H1 (cell line): Measurements from ENCODE around the gene SLC22A14. TPM values are rescaled to one million over a fixed set of nuclear protein-coding genes. Genes with fewer than 3 reads are reported as not detected.

ENCODE experiments used
- CTCF ChIA-PET: fragments of 300-600 bp; sonication (Branson Sonifier 250); formaldehyde crosslinking; loops from one replicate; lab custom pipeline; 2021; ENCODE audit not compliant: partially characterized antibody; lab: Charles Lee
- POLR2A ChIA-PET: fragments of 300-600 bp; sonication (Branson Sonifier 250); formaldehyde crosslinking; loops from one replicate; lab custom pipeline; 2021; ENCODE audit warnings: inconsistent platforms; ENCODE audit not compliant: partially characterized antibody; lab: Charles Lee
- DNase-seq, 2 experiments: peaks; one replicate each; pipeline versions ENCODE4 v3.0.0 to v3.0.0-alpha.2; 2010 to 2022; ENCODE audit warnings: low spot score in 2 of 2, low read depth in 1 of 2, mixed read lengths in 1 of 2
- FAIRE-seq: peaks from 2 replicates; lab custom pipeline; 2011; peaks lifted over from hg19 to GRCh38; lab: Jason Lieb, UNC
- H2AFZ ChIP-seq: 2 replicates; pipeline ENCODE4 v1.8.1; 2012; ENCODE audit warnings: low read length, inconsistent platforms
- H2AK5ac ChIP-seq: 2 replicates; pipeline ENCODE4 v1.6.1; 2013; ENCODE audit warnings: low read depth, low read length
- H2BK120ac ChIP-seq: replicated peaks from 2 replicates; pipeline ENCODE3; 2013; ENCODE audit warnings: low read depth, low read length, inconsistent platforms
- H2BK12ac ChIP-seq: 2 replicates; pipeline ENCODE4 v1.6.1; 2013; ENCODE audit warnings: low read depth, low read length
- H2BK15ac ChIP-seq: 2 replicates; pipeline ENCODE4 v1.6.1; 2013; ENCODE audit warnings: low read length
- H2BK20ac ChIP-seq: 2 replicates; pipeline ENCODE4 v1.6.1; 2013; ENCODE audit warnings: low read length
- H2BK5ac ChIP-seq: 2 replicates; pipeline ENCODE4 v1.6.1; 2013; ENCODE audit warnings: low read depth, low read length
- H3K14ac ChIP-seq: 2 replicates; pipeline ENCODE4 v1.6.1; 2013; ENCODE audit warnings: inconsistent platforms; ENCODE audit not compliant: insufficient read length
- H3K18ac ChIP-seq: 2 replicates; pipeline ENCODE4 v1.6.1; 2013; ENCODE audit warnings: low read length; ENCODE audit errors: extremely low read depth
- H3K23ac ChIP-seq: 2 replicates; pipeline ENCODE4 v1.6.1; 2013; ENCODE audit warnings: inconsistent platforms; ENCODE audit not compliant: insufficient read length
- H3K23me2 ChIP-seq: 2 replicates; pipeline ENCODE4 v1.6.1; 2013; ENCODE audit warnings: low read depth, low read length
- H3K27ac ChIP-seq: 2 replicates; pipeline ENCODE4 v1.6.1; 2011; ENCODE audit warnings: low read depth, low read length, inconsistent platforms
- H3K27me3 ChIP-seq, 4 experiments: replicated peaks in 1 of 4; 1 replicate in 1 of 4; 2 replicates in 3 of 4; pipeline versions ENCODE4 v1.6.1 to v1.8.1; 2011 to 2013; ENCODE audit warnings: low read length in 3 of 4, mild to moderate bottlenecking in 3 of 4, inconsistent platforms in 2 of 4, mixed read lengths in 2 of 4, moderate library complexity in 1 of 4; ENCODE audit not compliant: control insufficient read depth in 3 of 4, insufficient read depth in 3 of 4; ENCODE audit errors: extremely low read depth in 1 of 4
- H3K36me3 ChIP-seq, 4 experiments: 2 replicates each; pipeline versions ENCODE4 v1.6.1 to v1.8.1; 2011 to 2013; ENCODE audit warnings: mild to moderate bottlenecking in 4 of 4, low read length in 3 of 4, moderate library complexity in 2 of 4, control low read depth in 1 of 4, inconsistent platforms in 1 of 4; ENCODE audit not compliant: insufficient read depth in 4 of 4, control insufficient read depth in 2 of 4
- H3K4ac ChIP-seq: replicated peaks from 2 replicates; pipeline ENCODE3; 2013; ENCODE audit warnings: low read length, low read depth, mixed read lengths, inconsistent platforms; ENCODE audit not compliant: insufficient read length
- H3K4me1 ChIP-seq, 4 experiments: replicated peaks in 1 of 4; 1 replicate in 1 of 4; 2 replicates in 3 of 4; pipeline versions ENCODE4 v1.6.1 to v1.8.1; 2011 to 2013; ENCODE audit warnings: low read length in 3 of 4, inconsistent platforms in 2 of 4, mixed read lengths in 1 of 4; ENCODE audit not compliant: insufficient read depth in 4 of 4, control insufficient read depth in 3 of 4
- H3K4me2 ChIP-seq, 2 experiments: 2 replicates each; pipeline versions ENCODE4 v1.6.1 to v1.8.1; 2011 to 2013; ENCODE audit warnings: low read depth in 2 of 2, low read length in 2 of 2, control low read depth in 1 of 2, inconsistent platforms in 1 of 2, mild to moderate bottlenecking in 1 of 2; ENCODE audit not compliant: insufficient read depth in 1 of 2
- H3K4me3 ChIP-seq, 4 experiments: fragments of 200-600, 300-600 bp in 1 of 4; sonication (generic), shearing (Covaris generic), sonication (Bioruptor Twin) in 1 of 4; 2 replicates each; pipeline versions ENCODE4 v1.5.1 to v1.8.1; 2011 to 2016; ENCODE audit warnings: low read length in 4 of 4, low read depth in 3 of 4, control low read depth in 2 of 4, inconsistent platforms in 2 of 4, mild to moderate bottlenecking in 2 of 4, mixed read lengths in 1 of 4, moderate library complexity in 1 of 4; ENCODE audit not compliant: insufficient read depth in 2 of 4; ENCODE audit errors: extremely low read depth in 1 of 4
- H3K56ac ChIP-seq: replicated peaks from 2 replicates; pipeline ENCODE3; 2013; ENCODE audit warnings: low read depth, mild to moderate bottlenecking, mixed read lengths, low read length, inconsistent platforms; ENCODE audit not compliant: insufficient read length
- H3K79me1 ChIP-seq: 2 replicates; pipeline ENCODE4 v1.6.1; 2013; ENCODE audit warnings: low read depth, low read length, control low read depth
- H3K79me2 ChIP-seq, 2 experiments: 2 replicates each; pipeline versions ENCODE4 v1.6.1 to v1.8.1; 2012 to 2013; ENCODE audit warnings: low read length in 2 of 2, mild to moderate bottlenecking in 2 of 2, inconsistent platforms in 1 of 2; ENCODE audit not compliant: insufficient read depth in 2 of 2, control insufficient read depth in 1 of 2
- H3K9ac ChIP-seq, 4 experiments: replicated peaks in 1 of 4; 1 replicate in 1 of 4; 2 replicates in 3 of 4; pipeline versions ENCODE4 v1.6.1 to v1.8.1; 2011 to 2013; ENCODE audit warnings: low read depth in 3 of 4, low read length in 3 of 4, control low read depth in 2 of 4, mild to moderate bottlenecking in 2 of 4, moderate library complexity in 2 of 4, inconsistent platforms in 1 of 4; ENCODE audit errors: extremely low read depth in 1 of 4
- H3K9me3 ChIP-seq, 2 experiments: 2 replicates each; pipeline versions ENCODE4 v1.6.1 to v1.8.1; 2012 to 2013; ENCODE audit warnings: mild to moderate bottlenecking in 2 of 2, moderate library complexity in 2 of 2, control low read depth in 1 of 2, inconsistent platforms in 1 of 2, low read depth in 1 of 2, low read length in 1 of 2, mixed read lengths in 1 of 2; ENCODE audit not compliant: insufficient read depth in 2 of 2
- H4K20me1 ChIP-seq, 2 experiments: replicated peaks in 1 of 2; 2 replicates each; pipeline versions ENCODE3 to v1.8.1; 2011 to 2013; ENCODE audit warnings: inconsistent platforms in 2 of 2, low read length in 2 of 2, mild to moderate bottlenecking in 1 of 2; ENCODE audit not compliant: insufficient read depth in 2 of 2, control insufficient read depth in 1 of 2
- H4K5ac ChIP-seq: 2 replicates; pipeline ENCODE4 v1.6.1; 2013; ENCODE audit warnings: low read length, low read depth, mixed read lengths, inconsistent platforms; ENCODE audit not compliant: insufficient read length
- H4K8ac ChIP-seq: 2 replicates; pipeline ENCODE4 v1.8.0; 2013; ENCODE audit warnings: mild to moderate bottlenecking, moderate library complexity, low read length, inconsistent platforms; ENCODE audit not compliant: insufficient read depth; ENCODE audit errors: extremely low read depth
- H4K91ac ChIP-seq: replicated peaks from 2 replicates; pipeline ENCODE3; 2013; ENCODE audit warnings: low read length, mixed read lengths, inconsistent platforms; ENCODE audit not compliant: insufficient read length
- ATF2 ChIP-seq: IDR thresholded peaks from 2 replicates; pipeline ENCODE4 v1.6.1; 2012; ENCODE audit warnings: low read length, inconsistent platforms
- BRCA1 ChIP-seq: IDR thresholded peaks from 2 replicates; pipeline ENCODE4 v1.6.1; 2012; ENCODE audit warnings: low read depth, low read length, improper control_type of control experiment
- EGR1 ChIP-seq: IDR thresholded peaks from 2 replicates; pipeline ENCODE4 v1.6.1; 2011; ENCODE audit warnings: low read depth, low read length, borderline replicate concordance
- GABPA ChIP-seq: IDR thresholded peaks from 2 replicates; pipeline ENCODE4 v1.6.1; 2011; ENCODE audit warnings: mild to moderate bottlenecking, low read length, moderate library complexity, borderline replicate concordance; ENCODE audit not compliant: insufficient read depth
- HDAC2 ChIP-seq, 2 experiments: fragments of 300-600 bp in 1 of 2; sonication (generic) in 1 of 2; IDR thresholded peaks; 2 replicates each; pipeline ENCODE4 v1.6.1; 2011 to 2012; ENCODE audit warnings: low read depth in 2 of 2, low read length in 2 of 2, mild to moderate bottlenecking in 2 of 2, moderate library complexity in 2 of 2, borderline replicate concordance in 1 of 2, inconsistent platforms in 1 of 2
- JUND ChIP-seq: IDR thresholded peaks from 2 replicates; pipeline ENCODE4 v1.6.1; 2011; ENCODE audit warnings: mild to moderate bottlenecking, improper control_type of control experiment, low read length
- NANOG ChIP-seq: IDR thresholded peaks from 2 replicates; pipeline ENCODE4 v1.6.1; 2011; ENCODE audit warnings: low read length, low read depth, mild to moderate bottlenecking, inconsistent platforms; ENCODE audit not compliant: insufficient read depth, poor library complexity, severe bottlenecking
- RAD21 ChIP-seq, 2 experiments: IDR thresholded peaks in 1 of 2; conservative IDR thresholded peaks in 1 of 2; 2 replicates each; pipeline ENCODE4 v1.6.1; 2011; ENCODE audit warnings: low read depth in 2 of 2, low read length in 2 of 2, improper control_type of control experiment in 1 of 2, inconsistent platforms in 1 of 2, mild to moderate bottlenecking in 1 of 2, moderate library complexity in 1 of 2
- RBBP5 ChIP-seq: IDR thresholded peaks from 2 replicates; pipeline ENCODE4 v1.7.1; 2012; ENCODE audit warnings: low read depth, mild to moderate bottlenecking, inconsistent platforms, low read length, moderate library complexity, borderline replicate concordance
- SIX5 ChIP-seq: IDR thresholded peaks from 2 replicates; pipeline ENCODE4 v1.6.1; 2011; ENCODE audit warnings: mild to moderate bottlenecking, low read depth, low read length
- SUZ12 ChIP-seq: fragments of 200-600 bp; sonication (generic); IDR thresholded peaks from 2 replicates; pipeline ENCODE4 v1.6.1; 2012; ENCODE audit warnings: mild to moderate bottlenecking, inconsistent platforms, low read length, moderate library complexity, mixed read lengths
- TEAD4 ChIP-seq: IDR thresholded peaks from 2 replicates; pipeline ENCODE4 v1.6.1; 2012; ENCODE audit warnings: low read depth, low read length, inconsistent platforms, mixed read lengths
- WGBS, 2 experiments: shearing (Covaris generic) in 1 of 2; methylation state at CpG; one replicate each; pipeline versions ENCODE4 v1.1.6 to v1.1.7; 2013 to 2015; ENCODE audit warnings: low lambda C conversion rate in 2 of 2, mixed read lengths in 2 of 2, inconsistent platforms in 1 of 2, low coverage in 1 of 2, missing lambda C conversion rate in 1 of 2; ENCODE audit not compliant: insufficient replicate concordance in 2 of 2, insufficient coverage in 1 of 2, insufficient read length in 1 of 2; ENCODE audit errors: extremely low coverage in 1 of 2, missing lambda C conversion rate in 1 of 2; 5-methylcytosine and 5-hydroxymethylcytosine counted together
- polyA plus RNA-seq, 7 experiments: library from polyadenylated mRNA; depleted of rRNA in 3 of 7; stranded (reverse) in 5 of 7; unstranded in 2 of 7; fragments of >200 nt in 5 of 7; fragments of 200-250 nt in 2 of 7; gene quantifications; 1 replicate in 5 of 7; 2 replicates in 1 of 7; 4 replicates in 1 of 7; pipeline versions ENCODE4 v1.2.1 to v1.2.3, GENCODE V29; 2011 to 2013; ENCODE audit warnings: missing spikeins in 2 of 7, mixed read lengths in 2 of 7
- total RNA-seq: library from RNA; stranded (reverse); fragmentation: NEBNext Ultra II Directional; extraction: Animal tissue kit (Norgen Biotek cat#: 25700); gene quantifications from 2 replicates; pipeline ENCODE4 v1.2.1, GENCODE V29; 2021

The SLC22A14 gene
- total and polyA plus RNA-seq, 2 of the 8 experiments (the other 6 are each of a cell fraction or from before 2014, with no cell fraction given): 0.03 TPM; not detected in 1

- H3K79me1 ChIP-seq: no peaks in the 10 kb centered on the region
- no peaks in the 10 kb centered on the region; the same call in 1 of the 2 replicates for H3K23me2 ChIP-seq
- H3K4me2 ChIP-seq: no peak overlapping the region
- no peak overlapping the region for H2BK5ac ChIP-seq
- H3K9me3 ChIP-seq: no peaks in the 10 kb centered on the region
- no peak overlapping the region for H3K18ac ChIP-seq
- no peak overlapping the region for H2BK120ac ChIP-seq
- H3K36me3 ChIP-seq: no peaks in the 10 kb centered on the region
- H3K4ac ChIP-seq: no peak overlapping the region
- H3K27me3 ChIP-seq: no peaks in the 10 kb centered on the region
- no peak overlapping the region for H4K5ac ChIP-seq
- H3K79me2 ChIP-seq: no peaks in the 10 kb centered on the region
- H4K91ac ChIP-seq: no peak overlapping the region
- ChIA-PET CTCF (interaction anchor here (0.7 to 1.1 kb wide), 3 partner anchors 14 to 375 kb away, joined by 3 to 4 read pairs (median 3); no protein-coding TSS in a partner anchor), POLR2A (no interaction called here)
- H2BK15ac ChIP-seq: no peak overlapping the region
- no peak overlapping the region for H2BK20ac ChIP-seq
- no peak overlapping the region for H3K9ac ChIP-seq
- H2AK5ac ChIP-seq: no peak overlapping the region
- H3K4me3 ChIP-seq: no peak overlapping the region
- 86% methylated on average over 3 of the region's 3 CpGs; no CpG with 5 or more reads in 1 of the 2 experiments for WGBS, 2 experiments
- peaks cover 0 to 4% (median 0%) of the 10 kb centered on the region in 4 experiments; a peak in 3 of 7 replicates for H3K4me1 ChIP-seq
- DNase-seq: peak in 1 of 2 experiments; percentile 20
- no peak overlapping the region for H2AFZ ChIP-seq
- no peak overlapping the region for H3K14ac ChIP-seq
- no peak overlapping the region for H3K27ac ChIP-seq
- no peaks in the 10 kb centered on the region for H4K20me1 ChIP-seq
- no peak overlapping the region for H3K56ac ChIP-seq
- no peak overlapping the region for H3K23ac ChIP-seq
- H4K8ac ChIP-seq: no peak overlapping the region
- H2BK12ac ChIP-seq: no peak overlapping the region
- FAIRE-seq: no peak
- no peak for TF ChIP-seq JUND
- TF ChIP-seq RAD21 (IDR thresholded peaks at IDR 0.05 in 1 of 2, conservative IDR thresholded peaks at IDR 0.05 in 1 of 2; ENCODE audit: low read depth in 2 of 2, low read length in 2 of 2): no peak
- no peak for TF ChIP-seq BRCA1
- no peak for TF ChIP-seq SIX5
- no peak for TF ChIP-seq RBBP5
- TF ChIP-seq TEAD4: no peak
- no peak for TF ChIP-seq ATF2
- no peak for TF ChIP-seq EGR1
- no peak for TF ChIP-seq SUZ12
- no peak for TF ChIP-seq NANOG
- no peak for TF ChIP-seq GABPA
- no peak for TF ChIP-seq HDAC2 (IDR thresholded peaks at IDR 0.05; ENCODE audit: borderline replicate concordance in 1 of 2, low read depth in 2 of 2, low read length in 2 of 2)
These were observed 30.3 kb downstream of the SLC22A14 start for GRCh38 chr3:38312356-38312755.
